HCT116 (cell line): Measurements from ENCODE around the gene SESN1. TPM values are rescaled to one million over a fixed set of nuclear protein-coding genes. Genes with fewer than 3 reads are reported as not detected.

Experiments
- ATAC-seq: fragments of 200-7000 bp; cut with Tn5 transposase; 2 replicates; pipeline ENCODE4 v1.9.1; 2020; ENCODE audit warnings: mild to moderate bottlenecking, moderate library complexity
- BruUV-seq: library from RNA; stranded (reverse); fragments of 400-500 nt; replicated peaks from 2 replicates; lab custom pipeline; 2021; lab: Mats Ljungman, UMichigan
- CTCF ChIA-PET: fragments of 300-600 bp; sonication (Branson Sonifier 250); formaldehyde crosslinking; loops from one replicate; lab custom pipeline; 2021; ENCODE audit warnings: antibody characterized with exemption; lab: Charles Lee
- POLR2A ChIA-PET: fragments of 300-600, 350-600 bp; sonication (Branson Sonifier 250); formaldehyde crosslinking; loops from one replicate; lab custom pipeline; 2021; ENCODE audit warnings: antibody characterized with exemption; lab: Charles Lee
- RAD21 ChIA-PET, 2 experiments: fragments of 300-600 bp; sonication (Branson Sonifier 250); formaldehyde crosslinking; loops; one replicate each; lab custom pipeline; 2023; ENCODE audit warnings: low total read pairs in 2 of 2; ENCODE audit not compliant: uncharacterized antibody in 2 of 2, unreplicated experiment in 2 of 2, low non-redundant PET in 1 of 2; lab: Charles Lee
- DNase-seq: peaks from one replicate; pipeline ENCODE4 v3.0.0-alpha.2; 2010; ENCODE audit warnings: low read depth, low spot score
- H2AFZ ChIP-seq: fragments of 200-600 bp; shearing (Covaris generic), sonication (generic); 2 replicates; pipeline ENCODE4 v1.6.1; 2017; ENCODE audit warnings: low read depth, mixed run types, mixed read lengths, antibody characterized with exemption, low read length; ENCODE audit not compliant: poor library complexity, severe bottlenecking
- H3K27ac ChIP-seq: 2 replicates; pipeline ENCODE4 v1.5.1; 2012; ENCODE audit warnings: low read depth, low read length
- H3K27me3 ChIP-seq: fragments of 200-600 bp; sonication (generic); 2 replicates; pipeline ENCODE4 v1.6.1; 2016; ENCODE audit warnings: mixed run types, low read length, mixed read lengths; ENCODE audit not compliant: insufficient read depth
- H3K36me3 ChIP-seq, 2 experiments: fragments of 200-500 bp in 1 of 2; fragments of 200-600 bp in 1 of 2; sonication (Bioruptor generic) in 1 of 2; sonication (generic) in 1 of 2; 2 replicates each; pipeline versions ENCODE4 v1.5.1 to v1.6.1; 2014 to 2016; ENCODE audit warnings: low read length in 2 of 2, inconsistent platforms in 1 of 2, mixed read lengths in 1 of 2, mixed run types in 1 of 2; ENCODE audit not compliant: insufficient read depth in 2 of 2, control insufficient read depth in 1 of 2
- H3K4me1 ChIP-seq, 2 experiments: fragments of 200-600 bp in 1 of 2; sonication (generic) in 1 of 2; 2 replicates each; pipeline versions ENCODE4 v1.5.1 to v1.6.1; 2012 to 2017; ENCODE audit warnings: low read length in 2 of 2, inconsistent platforms in 1 of 2, mild to moderate bottlenecking in 1 of 2, mixed read lengths in 1 of 2, mixed run types in 1 of 2, moderate library complexity in 1 of 2; ENCODE audit not compliant: insufficient read depth in 2 of 2, control insufficient read depth in 1 of 2
- H3K4me2 ChIP-seq: fragments of 200-600 bp; sonication (generic); 2 replicates; pipeline ENCODE4 v1.6.1; 2017; ENCODE audit warnings: mixed run types, low read length, mixed read lengths
- H3K4me3 ChIP-seq, 2 experiments: fragments of 200-600 bp in 1 of 2; sonication (generic) in 1 of 2; replicated peaks in 1 of 2; 2 replicates each; pipeline ENCODE4 v1.5.1; 2011 to 2016; ENCODE audit warnings: low read length in 2 of 2, control low read depth in 1 of 2, low read depth in 1 of 2, mild to moderate bottlenecking in 1 of 2, mixed read lengths in 1 of 2, mixed run types in 1 of 2
- H3K79me2 ChIP-seq: fragments of 200-600 bp; sonication (generic); 2 replicates; pipeline ENCODE4 v1.6.1; 2017; ENCODE audit warnings: mild to moderate bottlenecking, mixed run types, low read length, moderate library complexity, mixed read lengths; ENCODE audit not compliant: insufficient read depth
- H3K9ac ChIP-seq: fragments of 200-600 bp; sonication (generic); 2 replicates; pipeline ENCODE4 v1.6.1; 2016; ENCODE audit warnings: low read length, mixed read lengths
- H3K9me2 ChIP-seq: fragments of 200-600 bp; sonication (generic), shearing (Covaris generic); 2 replicates; pipeline ENCODE4 v1.6.1; 2017; ENCODE audit warnings: mixed run types, mild to moderate bottlenecking, moderate library complexity; ENCODE audit not compliant: insufficient read depth
- H3K9me3 ChIP-seq, 2 experiments: fragments of 200-500 bp in 1 of 2; fragments of 200-600 bp in 1 of 2; sonication (Bioruptor generic) in 1 of 2; sonication (generic) in 1 of 2; 2 replicates each; pipeline ENCODE4 v1.6.1; 2014 to 2017; ENCODE audit warnings: low read length in 2 of 2, mixed read lengths in 2 of 2, inconsistent platforms in 1 of 2, low read depth in 1 of 2, mild to moderate bottlenecking in 1 of 2, mixed run types in 1 of 2, moderate library complexity in 1 of 2; ENCODE audit not compliant: control insufficient read depth in 1 of 2, insufficient read depth in 1 of 2
- H4K20me1 ChIP-seq: fragments of 200-600 bp; sonication (generic), shearing (Covaris generic); 2 replicates; pipeline ENCODE4 v1.6.1; 2017; ENCODE audit warnings: mixed run types, mild to moderate bottlenecking, moderate library complexity; ENCODE audit not compliant: insufficient read depth
- ATF3 ChIP-seq: IDR thresholded peaks from 2 replicates; pipeline ENCODE4 v1.6.1; 2012
- EZH2phosphoT487 ChIP-seq: fragments of 200-600 bp; IDR thresholded peaks from 2 replicates; pipeline ENCODE4 v1.6.1; 2018; ENCODE audit warnings: antibody characterized with exemption, borderline replicate concordance
- POLR2A ChIP-seq: IDR thresholded peaks from 2 replicates; pipeline ENCODE4 v1.7.0; 2011; ENCODE audit warnings: borderline replicate concordance; ENCODE audit not compliant: insufficient read depth, insufficient read length; ENCODE audit errors: extremely low read depth
- SIN3A ChIP-seq: IDR thresholded peaks from 2 replicates; pipeline ENCODE4 v1.6.1; 2012; ENCODE audit warnings: low read depth
- ZFX ChIP-seq: fragments of 450-650 bp; IDR thresholded peaks from 2 replicates; pipeline ENCODE4 v1.6.1; 2017
- ZNF274 ChIP-seq: fragments of 200-500 bp; sonication (Bioruptor generic); IDR thresholded peaks from 2 replicates; pipeline ENCODE4 v1.6.1; 2014; ENCODE audit warnings: mild to moderate bottlenecking, low read depth, low read length, inconsistent platforms
- intact Hi-C: fragments of 100-400 bp; cut with micrococcal nuclease; formaldehyde crosslinking; loops from 2 replicates; pipeline ENCODE4 v1.10.0; 2022
- total RNA-seq: library from RNA; stranded (reverse); gene quantifications from one replicate; pipeline ENCODE4 v1.2.1, GENCODE V29; 2021; ENCODE audit not compliant: unreplicated experiment
- TF ChIP-seq, protein P1 (sequence below): IDR thresholded peaks from 2 replicates; pipeline ENCODE4 v1.6.1; 2011; ENCODE audit warnings: mild to moderate bottlenecking, low read length, moderate library complexity; ENCODE audit not compliant: insufficient replicate concordance; ENCODE audit errors: extremely low read depth

Gene SESN1
- total RNA-seq, 1 experiment from 2014 or later = 9.3 TPM

DNA sequence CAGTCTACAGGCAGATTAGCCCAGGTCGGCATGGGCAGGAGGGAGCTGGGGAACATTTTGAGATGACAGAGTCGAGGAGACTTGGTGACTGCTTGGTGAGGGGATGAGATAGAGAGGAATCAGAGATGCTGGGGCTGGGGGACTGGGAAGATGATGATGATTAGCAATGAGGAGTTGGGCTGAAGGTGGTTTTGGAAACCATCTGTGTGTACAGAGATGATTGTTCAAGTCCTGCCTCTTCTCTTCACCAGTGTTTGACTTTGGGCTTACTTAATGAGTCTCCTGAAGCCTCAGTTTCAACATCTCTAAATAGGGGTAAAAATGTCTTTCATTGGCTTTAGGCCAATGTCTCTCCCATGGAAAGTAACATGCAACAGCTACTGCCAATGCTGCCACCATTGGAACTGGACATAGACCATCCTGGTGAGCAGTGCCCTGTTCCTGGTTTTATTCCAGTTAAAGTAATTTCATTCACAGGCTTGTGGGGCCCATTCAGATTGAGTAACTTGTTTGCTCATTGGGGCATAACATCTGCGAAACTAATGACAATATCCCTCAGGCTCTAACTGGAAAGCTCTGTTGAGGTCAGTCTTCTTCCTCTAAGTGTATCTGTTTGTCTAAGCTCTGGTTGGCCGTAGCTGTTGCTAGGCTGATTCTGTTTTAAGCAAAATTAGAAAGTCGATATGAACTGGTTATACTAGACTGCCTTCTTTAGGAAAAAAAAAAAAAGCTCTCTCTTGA lies 147.4 kb downstream of the SESN1 start:
- CTCF ChIA-PET = interaction anchor here (0.7 kb wide), 1 partner anchor 1351 kb away, joined by 4 read pairs; no protein-coding TSS in a partner anchor
- no peak overlapping the region for H2AFZ ChIP-seq

More for the DNA sequence above, 147.4 kb downstream of the SESN1 start:
- H3K79me2 ChIP-seq = no peaks in the 10 kb centered on the region
- no peak overlapping the region for H3K9ac ChIP-seq
- no peaks in the 10 kb centered on the region for H4K20me1 ChIP-seq
- H3K36me3 ChIP-seq = no peaks in the 10 kb centered on the region
- H3K4me2 ChIP-seq = no peak overlapping the region
- ChIA-PET RAD21 (no interaction called here), POLR2A (no interaction called here)
- ATAC-seq (no peak), DNase-seq (no peak)
- no peak overlapping the region for H3K4me3 ChIP-seq
- intact Hi-C loops = no loop called here
- no peak overlapping the region for H3K27ac ChIP-seq
- no peaks in the 10 kb centered on the region for H3K4me1 ChIP-seq
- BruUV-seq = no TSS peak
- H3K27me3 ChIP-seq = no peaks in the 10 kb centered on the region
- H3K9me3 ChIP-seq = no peaks in the 10 kb centered on the region
- no peaks in the 10 kb centered on the region for H3K9me2 ChIP-seq
- no peak for TF ChIP-seq EZH2phosphoT487
- no peak for TF ChIP-seq SIN3A
- no peak for TF ChIP-seq ZFX
- no peak for TF ChIP-seq POLR2A
- no peak for TF ChIP-seq ZNF274
- TF ChIP-seq, protein P1, sequence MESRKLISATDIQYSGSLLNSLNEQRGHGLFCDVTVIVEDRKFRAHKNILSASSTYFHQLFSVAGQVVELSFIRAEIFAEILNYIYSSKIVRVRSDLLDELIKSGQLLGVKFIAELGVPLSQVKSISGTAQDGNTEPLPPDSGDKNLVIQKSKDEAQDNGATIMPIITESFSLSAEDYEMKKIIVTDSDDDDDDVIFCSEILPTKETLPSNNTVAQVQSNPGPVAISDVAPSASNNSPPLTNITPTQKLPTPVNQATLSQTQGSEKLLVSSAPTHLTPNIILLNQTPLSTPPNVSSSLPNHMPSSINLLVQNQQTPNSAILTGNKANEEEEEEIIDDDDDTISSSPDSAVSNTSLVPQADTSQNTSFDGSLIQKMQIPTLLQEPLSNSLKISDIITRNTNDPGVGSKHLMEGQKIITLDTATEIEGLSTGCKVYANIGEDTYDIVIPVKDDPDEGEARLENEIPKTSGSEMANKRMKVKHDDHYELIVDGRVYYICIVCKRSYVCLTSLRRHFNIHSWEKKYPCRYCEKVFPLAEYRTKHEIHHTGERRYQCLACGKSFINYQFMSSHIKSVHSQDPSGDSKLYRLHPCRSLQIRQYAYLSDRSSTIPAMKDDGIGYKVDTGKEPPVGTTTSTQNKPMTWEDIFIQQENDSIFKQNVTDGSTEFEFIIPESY = no peak
- TF ChIP-seq ATF3 = no peak
- TF ChIP-seq, all 23 proteins: peak for 0
